Activated T-cell treated with anti-CD3 and anti-CD28 coated beads for 48 hours (primary cell): ENCODE data around the gene SLIT1.

Source experiments
- DNase-seq: peaks from one replicate; pipeline ENCODE4 v3.0.0-alpha.2; 2020; ENCODE audit warnings: low read depth

Gene SLIT1

DNA sequence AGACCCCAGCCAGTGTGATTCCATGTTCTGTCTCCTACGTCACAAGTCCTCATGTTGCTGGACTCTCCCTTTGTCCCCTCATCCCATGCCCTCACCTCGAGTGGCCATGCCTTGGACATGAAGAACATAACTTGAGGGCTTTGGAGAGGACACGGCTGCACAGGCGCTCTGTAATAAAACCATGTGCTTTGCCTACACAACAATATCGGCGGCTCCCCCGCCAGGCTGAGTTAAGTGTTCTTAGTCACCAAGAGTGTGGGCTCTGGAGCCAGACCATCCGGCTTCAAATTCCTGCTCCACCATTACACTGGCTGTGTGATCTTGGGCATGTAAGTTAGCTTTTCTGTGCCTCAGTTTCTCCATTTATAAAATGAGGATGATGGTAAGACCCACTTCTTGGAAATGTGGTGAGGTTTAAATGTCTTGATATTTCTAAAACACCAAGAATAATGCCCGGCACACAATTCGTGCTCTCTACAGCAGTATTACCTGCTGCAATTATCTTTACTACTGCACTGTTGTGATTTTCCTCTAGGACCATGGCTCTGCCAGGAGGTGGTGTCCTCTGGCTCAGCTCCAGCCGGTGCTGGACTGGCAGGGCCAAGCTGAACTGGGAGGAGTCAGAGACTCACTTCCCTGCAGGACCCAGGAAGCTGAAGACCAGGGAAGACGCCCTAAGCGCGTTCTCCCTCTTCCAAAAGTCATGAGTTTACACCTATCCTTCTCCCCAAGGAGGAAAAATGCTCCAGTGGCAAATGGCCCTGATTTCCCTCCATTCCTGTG is 15.7 kb downstream of the SLIT1 start:
- no peak for DNase-seq

DNA sequence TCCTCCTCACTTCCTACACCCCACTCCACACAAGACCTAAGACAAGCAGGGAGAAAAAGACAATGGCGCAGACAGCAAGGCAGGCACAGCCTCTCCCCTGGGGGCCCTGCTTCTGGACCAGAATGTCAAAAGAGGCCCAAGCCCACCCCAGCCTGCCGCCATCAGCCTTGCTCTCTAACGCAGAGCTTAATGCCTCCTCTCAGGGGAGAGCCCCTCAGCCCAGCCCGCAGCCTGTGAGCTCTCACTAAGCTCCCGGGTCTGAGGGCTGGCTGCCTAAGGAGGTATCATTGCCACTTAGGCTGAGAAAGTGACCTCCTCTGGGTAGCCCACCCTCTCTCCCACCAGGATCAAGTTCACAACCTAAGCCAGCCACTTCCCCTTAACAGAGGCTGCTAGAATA is 16.7 kb downstream of the SLIT1 start:
- no peak for DNase-seq

DNA sequence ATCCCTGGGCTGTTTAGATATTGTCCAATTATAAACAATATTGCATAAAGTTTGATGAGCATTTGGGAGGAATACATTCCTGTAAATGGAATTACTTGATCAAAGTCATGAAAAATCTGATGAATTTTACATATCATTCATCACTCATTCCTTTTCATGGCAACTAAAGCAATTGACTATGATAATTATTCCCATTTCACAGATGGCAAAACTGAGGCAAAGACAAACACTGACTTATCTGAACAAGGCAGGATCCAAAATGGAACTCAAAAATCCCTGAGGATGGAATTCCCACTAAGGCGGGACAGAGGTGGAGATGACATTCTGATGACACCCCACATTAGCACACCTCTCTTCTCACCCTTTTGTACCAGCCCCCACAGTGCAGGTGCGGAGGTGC is 17.1 kb downstream of the SLIT1 start:
- no peak for DNase-seq

DNA sequence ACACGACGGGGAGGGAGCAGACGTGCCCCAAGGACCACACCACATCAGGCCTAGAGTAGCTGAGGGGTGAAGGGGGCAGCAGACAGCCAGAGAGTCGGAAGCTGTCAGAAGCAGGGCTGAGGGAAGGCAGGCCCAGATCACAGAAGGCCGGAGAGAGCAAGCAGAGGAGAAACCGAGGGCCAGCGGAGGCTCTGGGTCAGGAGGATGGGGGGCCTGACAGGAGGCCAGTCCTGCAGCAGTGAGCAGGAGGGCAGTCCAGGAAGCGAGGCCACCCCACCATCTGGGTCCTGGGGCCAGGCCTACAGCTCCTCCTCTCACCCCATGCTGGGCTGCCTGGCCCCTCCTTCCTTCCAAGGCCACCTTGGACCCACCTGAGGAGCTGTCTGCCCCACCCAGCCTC is 20.3 kb downstream of the SLIT1 start:
- DNase-seq, result no peak

DNA sequence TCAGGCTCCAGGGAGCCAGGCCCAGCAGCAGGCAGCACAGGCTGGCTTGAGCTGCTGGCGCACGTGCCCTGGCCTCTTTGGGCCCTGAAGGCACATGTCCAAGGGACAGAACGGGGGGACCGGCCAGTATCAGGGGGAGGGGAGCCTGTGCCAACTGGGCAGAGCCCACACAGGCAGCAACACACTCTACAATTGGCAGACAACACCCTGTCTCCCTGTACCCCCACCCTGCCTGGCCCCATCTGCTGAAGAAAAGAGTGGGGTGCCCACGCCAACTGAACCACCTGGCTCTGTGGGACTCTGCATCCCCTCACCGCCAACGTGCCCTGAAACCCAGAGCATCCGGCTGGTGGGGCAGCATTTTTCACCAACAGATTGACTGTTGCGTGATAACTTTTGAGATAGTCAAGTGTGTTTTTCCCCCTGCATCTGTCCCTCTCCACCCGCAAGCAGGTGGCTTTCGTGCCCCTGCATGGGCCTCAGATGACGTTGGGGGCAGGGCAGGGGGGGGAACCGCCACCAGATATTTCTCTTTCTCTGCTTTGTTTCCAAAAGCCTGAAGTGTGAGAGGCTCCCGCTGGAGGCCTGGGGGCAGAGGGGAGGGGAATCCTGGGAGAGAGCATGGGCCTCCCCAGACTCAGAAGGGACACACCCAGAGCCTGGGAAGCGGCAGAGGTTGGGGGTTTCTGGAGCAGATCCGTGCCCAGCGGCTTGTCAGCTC is 21.8 kb downstream of the SLIT1 start:
- DNase-seq, result no peak

DNA sequence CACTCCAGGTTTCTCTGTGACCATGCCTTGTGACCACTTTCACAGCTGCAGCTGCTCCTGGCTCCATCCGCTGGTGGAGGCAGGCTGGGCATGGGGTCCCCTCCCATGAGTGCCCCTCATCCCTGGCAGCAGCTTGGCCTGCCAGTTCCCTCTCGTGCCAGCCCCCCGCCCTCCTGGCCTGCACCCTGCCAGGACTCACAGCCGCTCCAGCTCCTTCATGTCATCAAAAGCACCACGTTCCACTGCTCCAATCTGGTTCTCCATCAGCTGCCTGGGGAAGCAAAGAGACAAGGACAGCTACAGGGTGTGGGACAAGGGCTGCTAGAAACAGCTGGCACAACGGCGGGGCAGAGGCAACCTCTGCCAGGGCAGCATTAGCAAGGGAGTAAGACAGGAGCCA is 22.6 kb downstream of the SLIT1 start:
- no peak for DNase-seq

DNA sequence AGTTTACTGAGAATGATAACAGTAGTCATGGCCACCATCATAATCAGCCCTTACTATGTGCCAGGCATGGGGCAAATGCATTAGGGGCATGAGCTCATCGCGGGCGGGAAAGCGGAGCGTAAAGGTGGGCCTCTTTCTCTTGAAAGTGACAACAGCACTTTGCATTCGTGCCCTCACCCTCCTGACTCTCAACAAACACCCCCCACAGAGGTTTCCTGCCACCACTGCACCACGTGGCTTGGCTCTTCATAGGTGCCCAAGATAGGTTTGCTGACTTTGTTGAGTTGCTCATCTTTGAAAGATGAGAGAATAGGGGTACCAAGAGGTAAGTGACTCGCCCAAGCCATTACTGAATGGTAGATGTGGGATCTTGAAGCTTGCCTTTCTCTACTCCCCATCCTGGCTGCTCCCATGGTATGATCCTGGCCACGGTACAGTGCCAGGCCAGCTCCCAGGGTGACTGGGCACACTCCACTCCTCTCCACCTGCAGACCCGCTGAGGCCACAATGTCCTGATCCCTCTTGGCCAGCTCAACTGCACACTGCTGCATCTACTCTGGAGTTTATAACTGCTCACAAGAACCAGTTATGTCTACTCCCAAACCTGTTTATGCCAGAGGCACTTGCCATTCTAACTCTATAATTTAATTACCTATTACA is 26.0 kb downstream of the SLIT1 start:
- DNase-seq, result no peak

DNA sequence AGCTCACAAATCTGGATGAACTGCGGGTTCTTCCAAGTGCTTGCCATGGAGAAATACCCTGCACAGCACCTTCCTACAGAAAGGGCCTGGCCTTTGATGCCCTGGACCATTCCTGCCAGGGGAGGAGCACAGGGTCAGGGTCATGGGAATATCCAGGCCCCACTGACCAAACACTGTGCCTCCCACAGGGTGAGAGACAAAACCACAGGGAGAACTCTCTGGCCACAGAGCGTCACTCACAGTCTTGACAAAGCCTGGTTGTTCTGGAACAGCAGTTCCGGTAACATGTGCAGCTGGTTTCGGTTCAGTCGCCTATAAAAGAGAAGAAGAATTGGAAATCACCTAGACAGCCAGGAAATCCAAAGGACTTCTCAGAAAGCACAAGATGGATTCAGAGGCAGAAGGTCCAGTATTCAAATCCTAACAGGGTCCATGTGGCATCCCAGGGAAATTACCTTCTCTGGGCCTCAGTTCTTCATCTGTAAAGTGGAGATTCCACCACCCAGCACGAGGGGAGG is 28.1 kb downstream of the SLIT1 start:
- no peak for DNase-seq

DNA sequence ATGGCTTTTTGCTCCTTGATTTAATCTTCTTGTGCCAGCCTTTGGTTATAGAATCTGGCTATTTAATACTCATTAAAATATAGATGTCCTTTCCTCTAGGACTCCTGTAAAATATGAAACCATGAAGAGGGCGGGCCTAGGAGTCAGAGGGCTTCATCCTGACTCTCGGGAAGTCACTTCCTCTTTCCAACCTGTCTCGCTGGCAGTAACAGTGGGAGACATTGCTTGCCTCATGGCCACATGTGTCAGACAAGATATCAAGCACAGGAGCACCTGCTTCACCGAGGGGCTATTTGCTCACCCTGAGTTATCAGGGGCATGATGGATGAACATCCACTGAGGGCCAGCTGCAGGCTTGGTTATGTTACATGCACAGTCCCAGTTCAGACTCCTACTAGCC is 31.0 kb downstream of the SLIT1 start:
- no peak for DNase-seq

DNA sequence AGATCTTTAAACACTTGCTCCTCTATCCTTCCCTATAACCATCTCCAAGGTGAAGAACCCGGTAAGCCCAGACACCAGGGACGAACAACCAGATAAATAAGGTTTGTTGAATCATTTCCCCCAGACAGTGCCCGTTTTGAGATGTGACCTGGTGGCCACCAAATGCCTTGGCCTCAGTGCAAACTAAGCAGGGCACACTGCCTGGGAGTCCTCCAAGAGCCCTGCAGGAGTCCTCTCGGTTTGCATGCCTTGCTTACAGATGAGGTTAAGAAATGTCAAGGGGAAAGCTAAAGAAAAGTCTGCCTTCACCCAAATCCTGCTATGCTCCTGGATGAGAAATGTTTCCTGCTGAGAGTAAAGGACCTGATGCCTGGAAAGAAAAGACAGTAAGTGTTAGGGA is 31.6 kb downstream of the SLIT1 start:
- DNase-seq, result no peak

DNA sequence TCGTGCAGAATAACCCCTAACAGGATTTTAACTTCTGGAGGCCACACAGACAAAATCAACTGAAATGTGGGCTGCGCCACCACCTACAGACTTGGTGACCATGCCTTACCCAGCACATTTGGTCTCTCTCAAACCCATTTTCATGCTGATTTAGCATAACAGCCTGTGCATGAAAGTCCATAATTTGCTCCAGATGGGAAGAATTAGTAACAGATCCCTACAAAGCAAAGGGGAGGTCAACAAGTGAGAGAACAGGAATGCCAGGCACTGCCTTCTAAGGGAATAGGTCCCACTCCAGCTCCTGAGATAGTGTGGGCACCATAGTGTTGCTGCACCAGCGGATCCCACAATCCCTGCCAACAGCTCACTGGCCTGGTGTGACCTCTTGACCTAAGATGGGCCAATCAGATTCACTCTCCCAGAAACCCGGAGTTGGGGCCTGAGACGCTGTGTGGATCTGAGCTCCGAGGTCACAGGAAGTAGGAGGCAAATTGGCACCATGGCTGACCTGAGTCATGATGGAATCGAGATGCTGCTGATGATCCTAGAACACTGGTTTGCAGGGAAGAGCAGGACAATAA is 32.4 kb downstream of the SLIT1 start:
- no peak for DNase-seq

DNA sequence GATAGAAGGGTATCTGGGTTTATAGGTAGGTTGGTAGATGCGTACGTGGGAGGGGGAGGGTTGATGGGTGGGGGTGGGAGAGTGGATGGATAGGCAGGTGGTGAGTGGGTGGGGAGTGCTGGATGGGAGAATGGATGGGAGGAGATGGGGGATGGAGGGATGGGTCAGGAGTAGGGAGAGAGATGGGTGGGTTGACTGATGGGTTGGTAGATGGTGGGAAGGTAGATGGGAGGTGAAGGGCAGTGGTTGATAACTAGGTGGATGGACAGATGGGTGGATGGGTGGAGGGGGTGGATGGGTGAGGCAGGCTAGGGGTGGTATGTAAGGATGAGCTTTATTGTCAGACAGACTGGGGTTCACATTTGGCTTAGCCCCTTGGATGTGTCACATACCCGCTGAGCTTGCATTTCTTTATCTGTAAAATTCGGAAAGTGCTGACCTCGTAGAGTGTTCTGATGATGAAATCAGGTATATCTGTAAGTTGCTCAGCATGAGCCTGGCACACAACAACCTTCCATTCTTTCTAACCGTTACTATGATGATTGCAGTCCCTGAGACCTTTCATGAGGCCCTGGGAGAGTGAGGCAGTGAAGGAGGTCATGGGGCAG is 34.3 kb downstream of the SLIT1 start:
- DNase-seq, result no peak

DNA sequence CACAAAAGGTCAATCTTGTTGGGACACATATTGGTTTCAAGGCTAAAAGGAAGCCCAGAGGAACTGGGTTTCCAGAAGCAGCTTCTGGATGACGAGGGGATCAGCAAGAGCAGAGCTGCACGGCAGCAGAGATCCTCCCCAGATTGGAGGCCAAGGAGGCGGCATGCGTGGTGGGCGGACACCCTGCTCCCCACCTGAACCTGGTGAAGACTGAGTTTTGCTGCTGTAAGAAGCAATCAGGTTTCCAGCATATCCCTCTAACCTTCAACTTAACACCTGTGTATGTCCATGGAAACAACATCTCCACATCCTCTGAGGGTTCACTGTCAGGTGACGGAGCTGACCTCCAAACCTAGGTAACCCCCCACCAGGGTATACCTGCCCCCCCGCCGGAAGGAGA is 35.1 kb downstream of the SLIT1 start:
- DNase-seq, result no peak

DNA sequence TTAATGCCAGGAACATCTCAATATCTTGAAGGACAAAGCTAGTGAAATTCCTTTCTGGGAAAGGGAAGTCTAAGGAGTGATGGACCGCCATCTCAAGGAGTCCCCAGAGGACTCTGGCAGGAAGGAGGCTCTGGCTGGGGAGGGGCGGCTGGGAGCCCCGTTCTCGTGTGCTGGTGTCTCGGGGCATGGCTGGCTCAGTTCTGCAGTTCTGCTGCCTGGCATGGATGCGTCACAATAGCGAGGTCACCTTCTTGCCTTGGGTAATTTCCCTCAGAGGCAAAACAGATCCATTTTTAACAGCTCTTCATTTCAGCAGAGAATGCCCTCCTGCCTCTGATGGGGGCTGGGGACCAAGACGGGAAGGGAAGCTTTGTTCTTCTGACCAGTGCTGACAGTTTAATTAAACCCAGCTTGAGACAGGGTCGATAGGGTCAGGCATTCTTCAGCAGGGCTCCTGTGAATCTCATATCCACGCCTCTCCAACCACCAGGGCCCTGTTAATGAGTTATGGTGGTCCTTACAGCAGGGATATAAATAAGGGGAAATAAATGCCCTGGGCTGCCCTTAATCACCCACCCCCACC is 35.7 kb downstream of the SLIT1 start:
- no peak for DNase-seq

DNA sequence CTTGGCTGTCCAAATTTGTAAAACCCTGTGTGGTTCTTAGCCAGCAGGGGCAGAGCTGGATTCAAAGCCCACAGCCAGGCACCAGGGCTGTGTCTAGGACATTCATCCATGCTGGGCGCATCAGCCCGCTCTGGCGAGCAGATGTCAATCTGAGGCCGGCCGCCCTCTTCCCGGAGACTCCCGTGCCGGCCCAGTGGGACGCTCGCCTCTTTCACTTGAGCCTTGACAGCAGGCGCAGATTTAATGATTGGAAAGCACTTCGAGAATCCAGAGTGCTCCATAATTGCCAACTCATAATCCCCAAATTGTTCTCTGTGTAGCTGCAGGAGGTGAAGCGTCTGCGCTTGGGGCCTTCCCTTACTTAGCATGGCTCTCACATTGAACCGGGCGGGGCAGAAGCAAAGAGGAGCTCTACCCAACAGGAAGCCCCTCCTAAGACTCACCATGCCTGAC is 36.7 kb downstream of the SLIT1 start:
- no peak for DNase-seq

DNA sequence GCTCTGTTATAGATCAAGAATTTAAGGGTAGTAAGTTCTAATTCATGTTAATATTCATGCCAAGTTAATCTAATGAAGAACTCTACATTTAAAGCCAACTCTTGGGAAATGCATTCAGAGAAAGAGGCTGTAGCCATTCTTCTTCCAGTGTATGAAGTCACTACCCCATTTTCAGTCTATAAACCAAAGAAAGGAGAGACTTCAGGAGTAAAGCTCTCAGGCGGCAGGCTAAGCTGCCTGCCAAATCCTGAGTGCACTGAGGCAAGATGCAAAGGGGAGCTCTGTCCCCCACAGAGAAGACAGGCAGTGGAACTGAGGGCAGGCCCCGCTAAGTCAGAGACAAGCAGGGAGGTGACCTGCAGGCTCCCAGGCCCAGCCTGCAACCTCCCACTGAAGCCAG is 41.5 kb downstream of the SLIT1 start:
- no peak for DNase-seq

DNA sequence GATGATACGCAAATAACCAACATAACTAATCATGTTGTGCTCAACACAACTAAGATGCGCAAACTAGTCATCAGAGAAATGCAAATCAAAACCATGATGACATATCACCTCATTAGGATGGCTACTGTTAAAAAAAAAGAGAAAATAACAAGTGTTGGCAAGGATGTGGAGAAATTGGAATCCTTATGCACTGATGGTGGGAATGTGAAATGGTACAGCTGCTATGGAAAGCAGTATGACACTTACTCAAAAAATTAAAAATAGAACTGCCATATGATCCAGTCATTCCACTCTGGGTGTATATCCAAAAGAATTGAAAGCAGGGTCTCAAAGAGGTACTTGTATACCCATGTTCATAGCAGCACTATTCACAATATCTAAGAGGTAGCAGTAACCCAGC is 42.9 kb downstream of the SLIT1 start:
- no peak for DNase-seq

DNA sequence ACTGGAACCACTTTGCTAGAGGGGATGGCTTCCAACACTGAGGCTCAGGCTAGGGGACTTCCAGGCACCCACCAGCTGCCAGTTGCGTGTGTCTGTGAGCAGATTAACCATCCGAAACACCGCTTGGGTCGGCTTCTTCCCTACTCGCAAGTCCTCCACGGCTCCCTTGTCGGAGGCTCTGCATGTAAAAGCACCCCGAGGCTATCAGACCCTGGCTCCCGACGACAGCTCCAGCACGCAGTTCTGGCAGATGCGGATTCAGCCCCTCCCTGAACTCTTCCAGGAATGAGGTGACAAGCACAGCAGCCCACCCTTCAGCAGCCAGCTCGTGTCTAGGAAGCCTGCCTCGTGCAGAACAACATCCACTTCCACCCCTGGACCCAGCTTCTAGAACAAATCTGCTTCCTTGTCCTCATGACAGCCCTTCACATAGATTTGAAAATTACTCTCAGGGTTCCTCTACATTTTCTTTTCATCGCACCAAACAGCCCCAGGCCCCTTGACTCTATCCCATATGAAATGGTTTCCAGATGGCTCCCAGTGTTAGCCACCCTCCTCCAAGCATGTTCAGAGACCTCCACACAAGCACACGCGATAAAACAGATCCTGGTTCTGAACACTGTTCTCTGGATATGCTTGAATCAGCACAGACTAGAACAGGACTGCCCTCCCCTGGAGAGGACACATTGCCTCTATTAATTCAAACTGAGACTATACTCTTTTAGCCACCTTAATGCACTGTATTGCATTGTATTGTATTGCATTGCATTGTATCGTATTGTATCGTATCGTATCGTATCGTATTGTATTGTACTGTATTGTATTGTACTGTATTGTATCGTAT is 44.6 kb downstream of the SLIT1 start:
- DNase-seq, result no peak

DNA sequence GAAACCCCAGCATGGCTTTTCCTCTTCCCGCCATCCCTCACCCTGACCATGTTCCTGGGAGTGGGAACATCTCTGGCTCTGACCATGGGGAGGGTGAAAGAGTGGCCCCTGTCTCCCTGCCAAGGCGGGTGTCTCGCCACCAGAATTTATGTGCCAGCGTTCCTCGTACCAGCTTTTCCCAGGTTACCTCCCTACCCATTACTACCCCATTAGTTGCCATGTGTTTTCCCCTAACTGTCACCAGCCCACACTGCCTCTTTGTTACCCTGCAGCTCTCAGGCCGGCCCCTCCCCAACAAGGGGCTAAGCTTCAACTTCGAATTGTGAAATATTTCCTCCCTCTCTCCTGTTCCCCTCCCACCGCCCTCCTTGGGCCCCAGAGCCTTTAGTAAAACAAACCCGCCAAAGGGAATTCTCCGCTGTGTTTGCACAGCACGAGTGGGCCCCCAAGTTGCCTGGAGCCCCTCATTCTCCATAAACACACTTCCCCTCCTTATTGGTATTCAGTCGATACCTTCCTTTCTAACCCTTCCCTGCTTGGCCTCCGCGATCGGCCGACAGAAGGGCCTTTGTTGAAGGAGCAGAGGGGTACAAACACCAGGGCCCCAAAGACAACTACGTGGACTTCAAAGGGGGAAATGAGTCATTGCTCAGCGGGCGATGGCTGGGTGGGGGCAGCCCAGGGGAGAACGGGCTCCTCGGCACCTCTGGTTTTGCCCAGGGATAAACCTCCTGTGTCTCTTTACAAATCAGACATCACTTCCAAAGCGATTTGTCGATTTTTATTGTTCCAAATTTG is 45.5 kb downstream of the SLIT1 start:
- DNase-seq, result no peak

DNA sequence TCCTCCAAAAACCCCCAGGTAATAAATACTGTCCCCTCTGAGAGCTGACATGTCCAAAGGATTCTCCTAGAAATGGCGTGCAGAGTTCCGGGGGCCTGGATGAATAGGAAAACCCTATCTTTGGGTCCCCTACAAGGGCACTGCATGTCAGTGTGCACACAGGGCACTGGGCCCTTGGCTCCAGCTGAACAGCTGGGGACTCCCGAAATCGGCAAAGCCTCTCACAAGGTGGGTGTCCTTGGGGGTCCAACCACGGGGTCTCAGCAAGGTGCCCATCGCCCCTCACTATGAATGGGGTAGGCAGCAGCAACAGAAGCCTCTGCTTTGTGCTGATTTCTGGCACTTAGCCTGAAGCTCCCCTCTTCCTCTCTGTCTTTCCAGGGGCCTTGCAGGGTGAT is 46.1 kb downstream of the SLIT1 start:
- DNase-seq, result no peak
